GM12878 (cell line): ENCODE data around the gene SMPDL3A. TPM values are rescaled to one million over a fixed set of nuclear protein-coding genes. Genes with fewer than 3 reads are reported as not detected.

Source experiments
- ATAC-seq: fragments of 200-7000 bp; cut with Tn5 transposase; 3 replicates; pipeline ENCODE4 v1.9.1; 2020; ENCODE audit warnings: mild to moderate bottlenecking, moderate library complexity
- BruUV-seq: library from RNA; stranded (reverse); fragments of 400-500 nt; replicated peaks from 2 replicates; lab custom pipeline; 2021; lab: Mats Ljungman, UMichigan
- CTCF ChIA-PET: fragments of 300-600 bp; sonication (Branson Sonifier 250); formaldehyde crosslinking; extraction: SDS; loops from one replicate; lab custom pipeline; 2021; ENCODE audit warnings: inconsistent platforms; lab: Yijun Ruan, JAX
- POLR2A ChIA-PET: fragments of 350-600 bp; formaldehyde crosslinking; extraction: SDS; loops from one replicate; lab custom pipeline; 2021; ENCODE audit warnings: inconsistent platforms; lab: Charles Lee
- RAD21 ChIA-PET: fragments of 300-600 bp; sonication (Branson Sonifier 250); formaldehyde crosslinking; loops from one replicate; lab custom pipeline; 2023; ENCODE audit warnings: antibody characterized with exemption; ENCODE audit not compliant: unreplicated experiment; lab: Charles Lee
- SMC1A ChIA-PET: fragments of 300-600 bp; sonication (Branson Sonifier 250); formaldehyde crosslinking; loops from one replicate; lab custom pipeline; 2023; ENCODE audit not compliant: unreplicated experiment, uncharacterized antibody; lab: Charles Lee
- DNase-seq: peaks from one replicate; pipeline ENCODE4 v3.0.0-alpha.2; 2011; ENCODE audit warnings: low read depth, low spot score
- FAIRE-seq: peaks from 3 replicates; lab custom pipeline; 2011; peaks lifted over from hg19 to GRCh38; lab: Jason Lieb, UNC
- H2AFZ ChIP-seq: 2 replicates; pipeline ENCODE4 v1.6.0; 2011; ENCODE audit warnings: low read depth, low read length, control low read depth; ENCODE audit not compliant: control insufficient read depth
- H3K27ac ChIP-seq: 2 replicates; pipeline ENCODE4 v1.5.1; 2011; ENCODE audit warnings: control low read depth; ENCODE audit not compliant: control insufficient read depth, insufficient read depth
- H3K27me3 ChIP-seq, 2 experiments: replicated peaks in 1 of 2; 2 replicates each; pipeline versions ENCODE4 v1.6.0 to v1.6.1; 2011; ENCODE audit warnings: low read length in 1 of 2; ENCODE audit not compliant: control insufficient read depth in 2 of 2, insufficient read depth in 2 of 2
- H3K36me3 ChIP-seq, 2 experiments: 2 replicates each; pipeline ENCODE4 v1.5.1; 2011; ENCODE audit warnings: low read length in 1 of 2; ENCODE audit not compliant: control insufficient read depth in 2 of 2, insufficient read depth in 2 of 2
- H3K4me1 ChIP-seq: 2 replicates; pipeline ENCODE4 v1.6.1; 2011; ENCODE audit warnings: mild to moderate bottlenecking, low read length, moderate library complexity, mixed read lengths; ENCODE audit not compliant: control insufficient read depth, insufficient read depth
- H3K4me2 ChIP-seq: 2 replicates; pipeline ENCODE4 v1.6.0; 2011; ENCODE audit warnings: control low read depth; ENCODE audit not compliant: control insufficient read depth, insufficient read depth
- H3K4me3 ChIP-seq: fragments of 200-600 bp; sonication (generic); 2 replicates; pipeline ENCODE4 v1.5.1; 2016
- H3K79me2 ChIP-seq: 2 replicates; pipeline ENCODE4 v1.6.0; 2011; ENCODE audit warnings: low read length; ENCODE audit not compliant: control insufficient read depth, insufficient read depth
- H3K9ac ChIP-seq: 2 replicates; pipeline ENCODE4 v1.8.0; 2011; ENCODE audit warnings: low read length, control low read depth, mixed read lengths; ENCODE audit not compliant: control insufficient read depth, insufficient read depth
- H3K9me3 ChIP-seq: replicated peaks from 3 replicates; pipeline ENCODE4 v1.5.1; 2011; ENCODE audit warnings: mild to moderate bottlenecking, low read length; ENCODE audit not compliant: control insufficient read depth, insufficient read depth
- H4K20me1 ChIP-seq: 2 replicates; pipeline ENCODE4 v1.6.0; 2011; ENCODE audit not compliant: control insufficient read depth, insufficient read depth
- CHD1 ChIP-seq: IDR thresholded peaks from 2 replicates; pipeline ENCODE4 v1.6.1; 2012; ENCODE audit warnings: low read depth, low read length, improper control_type of control experiment
- EP300 ChIP-seq, 2 experiments: fragments of 150-350 bp in 1 of 2; IDR thresholded peaks; 2 replicates each; pipeline ENCODE4 v1.6.1; 2011 to 2012; ENCODE audit warnings: low read depth in 2 of 2, low read length in 2 of 2, borderline replicate concordance in 1 of 2, improper control_type of control experiment in 1 of 2, inconsistent platforms in 1 of 2; ENCODE audit not compliant: control insufficient read depth in 1 of 2
- MEF2A ChIP-seq: IDR thresholded peaks from 2 replicates; pipeline ENCODE4 v1.6.1; 2011; ENCODE audit warnings: low read depth, mild to moderate bottlenecking, low read length, moderate library complexity; ENCODE audit not compliant: insufficient read depth
- MLLT1 ChIP-seq: fragments of 450-650 bp; IDR thresholded peaks from 2 replicates; pipeline ENCODE4 v1.6.1; 2016; ENCODE audit warnings: mild to moderate bottlenecking
- POLR2AphosphoS2 ChIP-seq: IDR thresholded peaks from 2 replicates; pipeline ENCODE4 v1.6.1; 2011; ENCODE audit warnings: low read depth, mild to moderate bottlenecking, low read length, improper control_type of control experiment, moderate library complexity
- POU2F2 ChIP-seq: IDR thresholded peaks from 3 replicates; pipeline ENCODE4 v1.6.1; 2011; ENCODE audit warnings: low read depth, mild to moderate bottlenecking, low read length, borderline replicate concordance
- ZBTB33 ChIP-seq: fragments of 450-650 bp; IDR thresholded peaks from 2 replicates; pipeline ENCODE4 v1.6.1; 2017; ENCODE audit warnings: mild to moderate bottlenecking
- ZNF274 ChIP-seq: IDR thresholded peaks from one replicate; pipeline ENCODE4 v1.8.0; 2011; ENCODE audit not compliant: insufficient read length, insufficient read depth
- ZNF384 ChIP-seq: IDR thresholded peaks from 2 replicates; pipeline ENCODE4 v1.6.1; 2012; ENCODE audit warnings: low read depth, mild to moderate bottlenecking, low read length, improper control_type of control experiment, borderline replicate concordance
- WGBS: methylation state at CpG from one replicate; pipeline ENCODE4 v1.1.6; 2016; ENCODE audit warnings: low lambda C conversion rate; ENCODE audit not compliant: insufficient replicate concordance, insufficient coverage; ENCODE audit errors: missing lambda C conversion rate; 5-methylcytosine and 5-hydroxymethylcytosine counted together
- in situ Hi-C: fragments of 300-500 bp; cut with MboI; formaldehyde crosslinking; loops from 9 replicates; pipeline ENCODE4 v1.14.3; 2018; ENCODE audit warnings: mixed read lengths
- intact Hi-C: fragments of 100-400 bp; cut with micrococcal nuclease; formaldehyde crosslinking; loops from one replicate; pipeline ENCODE4 v1.14.2; 2022; ENCODE audit not compliant: unreplicated experiment
- polyA plus RNA-seq, 11 experiments: library from polyadenylated mRNA; depleted of rRNA in 4 of 11; unstranded in 6 of 11; stranded (reverse) in 5 of 11; fragments of >200 nt; fragmentation: Nextera tagmentation in 4 of 11; fragmentation: Illumina TruSeq in 1 of 11; extraction: Ambion mirVana in 4 of 11; extraction: Trizol in 1 of 11; gene quantifications; 1 replicate in 1 of 11; 2 replicates in 10 of 11; pipeline versions ENCODE4 v1.2.1 to v1.2.3, GENCODE V29; 2011 to 2016; ENCODE audit warnings: inconsistent platforms in 2 of 11, missing spikeins in 2 of 11, low read depth in 1 of 11
- total RNA-seq, 4 experiments: library from RNA; depleted of rRNA in 3 of 4; stranded (reverse); fragments of >200 nt in 3 of 4; fragmentation: Illumina TruSeq in 1 of 4; extraction: Trizol in 1 of 4; gene quantifications; 2 replicates each; pipeline versions ENCODE4 v1.2.1 to v1.2.3, GENCODE V29; 2013 to 2021
- TF ChIP-seq, protein P1 (sequence below): IDR thresholded peaks from 2 replicates; pipeline ENCODE4 v1.6.1; 2011; ENCODE audit warnings: borderline replicate concordance, low read depth, mild to moderate bottlenecking, moderate library complexity, low read length; ENCODE audit not compliant: insufficient read depth, poor library complexity, severe bottlenecking
- TF ChIP-seq, protein P2 (sequence below): IDR thresholded peaks from 2 replicates; pipeline ENCODE4 v1.6.1; 2012; ENCODE audit warnings: mild to moderate bottlenecking, low read depth, low read length

Gene SMPDL3A
- total and polyA plus RNA-seq, 10 of the 15 experiments (the other 5 are each of a cell fraction or from before 2014, with no cell fraction given) = 0.05 to 0.91 (median 0.09) TPM; not detected in 3

DNA sequence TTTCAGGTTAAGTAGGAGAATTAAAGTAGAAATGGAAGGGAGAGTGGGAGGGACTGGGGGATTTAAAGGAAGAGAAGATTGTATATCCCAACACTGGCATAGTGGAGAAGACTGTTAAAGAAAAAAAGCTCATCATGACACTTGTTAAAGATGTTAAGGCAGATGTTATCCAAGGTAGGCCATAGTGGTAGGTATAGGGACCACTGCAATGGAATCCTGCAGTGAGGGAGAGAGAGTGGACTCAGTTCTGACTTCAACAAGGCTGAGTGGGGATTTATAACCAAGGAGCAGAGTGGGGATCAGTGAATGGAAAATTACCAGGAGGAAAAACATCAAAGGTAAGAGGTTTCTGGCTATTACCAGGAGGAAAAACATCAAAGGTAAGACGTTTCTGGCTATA, 21.1 kb downstream of the SMPDL3A start (continued):
- TF ChIP-seq, protein P1, sequence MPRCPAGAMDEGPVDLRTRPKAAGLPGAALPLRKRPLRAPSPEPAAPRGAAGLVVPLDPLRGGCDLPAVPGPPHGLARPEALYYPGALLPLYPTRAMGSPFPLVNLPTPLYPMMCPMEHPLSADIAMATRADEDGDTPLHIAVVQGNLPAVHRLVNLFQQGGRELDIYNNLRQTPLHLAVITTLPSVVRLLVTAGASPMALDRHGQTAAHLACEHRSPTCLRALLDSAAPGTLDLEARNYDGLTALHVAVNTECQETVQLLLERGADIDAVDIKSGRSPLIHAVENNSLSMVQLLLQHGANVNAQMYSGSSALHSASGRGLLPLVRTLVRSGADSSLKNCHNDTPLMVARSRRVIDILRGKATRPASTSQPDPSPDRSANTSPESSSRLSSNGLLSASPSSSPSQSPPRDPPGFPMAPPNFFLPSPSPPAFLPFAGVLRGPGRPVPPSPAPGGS = no peak
- TF ChIP-seq ZNF384 (no peak), POLR2AphosphoS2 (no peak)
- TF ChIP-seq, all 136 proteins: peak for 0

DNA sequence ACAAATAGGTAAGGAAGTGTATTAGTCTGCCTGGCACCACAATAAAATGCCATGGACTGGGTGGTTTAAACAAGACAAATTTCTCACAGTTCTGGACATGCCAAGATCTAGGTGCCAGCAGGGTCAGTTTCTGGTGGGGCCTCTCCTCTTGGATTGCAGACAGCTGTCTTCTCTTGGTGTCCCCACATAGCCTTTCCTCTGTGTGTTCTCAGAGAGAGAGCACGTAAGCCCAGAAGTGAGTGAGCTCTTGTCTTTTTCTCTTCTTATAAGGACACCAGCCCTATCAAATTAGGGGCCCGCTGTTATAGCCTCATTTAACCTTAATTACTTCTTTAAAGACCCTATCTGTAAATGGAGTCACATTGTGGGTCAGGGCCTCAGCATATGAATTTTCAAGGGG, 28.3 kb downstream of the SMPDL3A start:
- H4K20me1 ChIP-seq = no peaks in the 10 kb centered on the region
- intact Hi-C loops (no loop called here), in situ Hi-C loops (no loop called here)
- ChIA-PET POLR2A (no interaction called here), SMC1A (interaction anchor here (0.8 to 1.0 kb wide), 2 partner anchors 25 to 28 kb away, joined by 3 read pairs; no protein-coding TSS in a partner anchor), RAD21 (no interaction called here), CTCF (interaction anchor here (0.7 to 2.0 kb wide), 4 partner anchors 20 to 86 kb away, joined by 3 to 6 read pairs (median 4); no protein-coding TSS in a partner anchor)
- H3K36me3 ChIP-seq = no peaks in the 10 kb centered on the region
- no peak overlapping the region for H3K4me3 ChIP-seq
- DNase-seq (no peak), FAIRE-seq (no peak), ATAC-seq (no peak)
- H3K27me3 ChIP-seq = no peaks in the 10 kb centered on the region
- no peaks in the 10 kb centered on the region for H3K4me1 ChIP-seq
- no TSS peak for BruUV-seq
- H3K9ac ChIP-seq = no peak overlapping the region
- no peak overlapping the region for H3K4me2 ChIP-seq
- no peak overlapping the region for H2AFZ ChIP-seq
- 74% methylated on average over 2 of the region's 2 CpGs for WGBS
- no peak overlapping the region for H3K27ac ChIP-seq
- no peaks in the 10 kb centered on the region for H3K9me3 ChIP-seq
- no peaks in the 10 kb centered on the region for H3K79me2 ChIP-seq
- TF ChIP-seq POU2F2 = no peak
- TF ChIP-seq EP300 (IDR thresholded peaks at IDR 0.05; ENCODE audit: borderline replicate concordance in 1 of 2, control insufficient read depth in 1 of 2, low read depth in 2 of 2, low read length in 2 of 2) = no peak
- no peak for TF ChIP-seq ZNF274
- no peak for TF ChIP-seq CHD1
- TF ChIP-seq ZBTB33 = no peak
- TF ChIP-seq MLLT1 = no peak
- TF ChIP-seq MEF2A = no peak
- TF ChIP-seq, protein P2, sequence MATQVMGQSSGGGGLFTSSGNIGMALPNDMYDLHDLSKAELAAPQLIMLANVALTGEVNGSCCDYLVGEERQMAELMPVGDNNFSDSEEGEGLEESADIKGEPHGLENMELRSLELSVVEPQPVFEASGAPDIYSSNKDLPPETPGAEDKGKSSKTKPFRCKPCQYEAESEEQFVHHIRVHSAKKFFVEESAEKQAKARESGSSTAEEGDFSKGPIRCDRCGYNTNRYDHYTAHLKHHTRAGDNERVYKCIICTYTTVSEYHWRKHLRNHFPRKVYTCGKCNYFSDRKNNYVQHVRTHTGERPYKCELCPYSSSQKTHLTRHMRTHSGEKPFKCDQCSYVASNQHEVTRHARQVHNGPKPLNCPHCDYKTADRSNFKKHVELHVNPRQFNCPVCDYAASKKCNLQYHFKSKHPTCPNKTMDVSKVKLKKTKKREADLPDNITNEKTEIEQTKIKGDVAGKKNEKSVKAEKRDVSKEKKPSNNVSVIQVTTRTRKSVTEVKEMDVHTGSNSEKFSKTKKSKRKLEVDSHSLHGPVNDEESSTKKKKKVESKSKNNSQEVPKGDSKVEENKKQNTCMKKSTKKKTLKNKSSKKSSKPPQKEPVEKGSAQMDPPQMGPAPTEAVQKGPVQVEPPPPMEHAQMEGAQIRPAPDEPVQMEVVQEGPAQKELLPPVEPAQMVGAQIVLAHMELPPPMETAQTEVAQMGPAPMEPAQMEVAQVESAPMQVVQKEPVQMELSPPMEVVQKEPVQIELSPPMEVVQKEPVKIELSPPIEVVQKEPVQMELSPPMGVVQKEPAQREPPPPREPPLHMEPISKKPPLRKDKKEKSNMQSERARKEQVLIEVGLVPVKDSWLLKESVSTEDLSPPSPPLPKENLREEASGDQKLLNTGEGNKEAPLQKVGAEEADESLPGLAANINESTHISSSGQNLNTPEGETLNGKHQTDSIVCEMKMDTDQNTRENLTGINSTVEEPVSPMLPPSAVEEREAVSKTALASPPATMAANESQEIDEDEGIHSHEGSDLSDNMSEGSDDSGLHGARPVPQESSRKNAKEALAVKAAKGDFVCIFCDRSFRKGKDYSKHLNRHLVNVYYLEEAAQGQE = no peak
